Measurements from ENCODE around the gene PRKAG1.

- TF ChIP-seq, protein P1, sequence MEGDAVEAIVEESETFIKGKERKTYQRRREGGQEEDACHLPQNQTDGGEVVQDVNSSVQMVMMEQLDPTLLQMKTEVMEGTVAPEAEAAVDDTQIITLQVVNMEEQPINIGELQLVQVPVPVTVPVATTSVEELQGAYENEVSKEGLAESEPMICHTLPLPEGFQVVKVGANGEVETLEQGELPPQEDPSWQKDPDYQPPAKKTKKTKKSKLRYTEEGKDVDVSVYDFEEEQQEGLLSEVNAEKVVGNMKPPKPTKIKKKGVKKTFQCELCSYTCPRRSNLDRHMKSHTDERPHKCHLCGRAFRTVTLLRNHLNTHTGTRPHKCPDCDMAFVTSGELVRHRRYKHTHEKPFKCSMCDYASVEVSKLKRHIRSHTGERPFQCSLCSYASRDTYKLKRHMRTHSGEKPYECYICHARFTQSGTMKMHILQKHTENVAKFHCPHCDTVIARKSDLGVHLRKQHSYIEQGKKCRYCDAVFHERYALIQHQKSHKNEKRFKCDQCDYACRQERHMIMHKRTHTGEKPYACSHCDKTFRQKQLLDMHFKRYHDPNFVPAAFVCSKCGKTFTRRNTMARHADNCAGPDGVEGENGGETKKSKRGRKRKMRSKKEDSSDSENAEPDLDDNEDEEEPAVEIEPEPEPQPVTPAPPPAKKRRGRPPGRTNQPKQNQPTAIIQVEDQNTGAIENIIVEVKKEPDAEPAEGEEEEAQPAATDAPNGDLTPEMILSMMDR (IDR thresholded peaks at IDR 0.05): no peak
- no peak for TF ChIP-seq POLR2A (IDR thresholded peaks at IDR 0.05)
Observed at GRCh38 chr12:49030119-49030518, 11.5 kb upstream of the PRKAG1 start.
